Spleen (tissue), 11 donors: ENCODE results near the gene UBE2E2. TPM values are rescaled to one million over a fixed set of nuclear protein-coding genes. Genes with fewer than 3 reads are reported as not detected.

ENCODE experiments used
- DNase-seq: peaks from one replicate; pipeline ENCODE4 v3.0.0-alpha.2; 2020
- H3K27ac ChIP-seq, 8 donors: fragments of 200-600 bp; sonication (generic) in 7 of 8; 1 replicate in 4 of 8; 2 replicates in 4 of 8; pipeline versions ENCODE4 v1.5.0 to v1.8.0; 2016 to 2021; ENCODE audit warnings: inconsistent platforms in 4 of 8, mild to moderate bottlenecking in 4 of 8, moderate library complexity in 1 of 8
- H3K27me3 ChIP-seq, 7 donors: fragments of 200-600 bp; sonication (generic) in 6 of 7; replicated peaks in 1 of 7; 1 replicate in 4 of 7; 2 replicates in 3 of 7; pipeline versions ENCODE4 v1.5.0 to v1.8.0; 2016 to 2021; ENCODE audit warnings: inconsistent platforms in 3 of 7, mild to moderate bottlenecking in 1 of 7
- H3K36me3 ChIP-seq, 6 donors: fragments of 200-600 bp; sonication (generic) in 5 of 6; 1 replicate in 4 of 6; 2 replicates in 2 of 6; pipeline versions ENCODE4 v1.5.0 to v1.8.0; 2016 to 2021; ENCODE audit warnings: inconsistent platforms in 2 of 6
- H3K4me1 ChIP-seq, 6 donors: fragments of 200-600 bp; sonication (generic) in 5 of 6; 1 replicate in 3 of 6; 2 replicates in 3 of 6; pipeline versions ENCODE4 v1.5.0 to v1.8.0; 2016 to 2021; ENCODE audit warnings: inconsistent platforms in 3 of 6
- H3K4me3 ChIP-seq, 8 donors: fragments of 200-600 bp; sonication (generic) in 7 of 8; 1 replicate in 4 of 8; 2 replicates in 4 of 8; pipeline versions ENCODE4 v1.5.0 to v1.8.0; 2016 to 2021; ENCODE audit warnings: inconsistent platforms in 4 of 8, mild to moderate bottlenecking in 4 of 8, moderate library complexity in 2 of 8
- H3K9me3 ChIP-seq, 8 donors: fragments of 200-600 bp; sonication (generic) in 7 of 8; 1 replicate in 4 of 8; 2 replicates in 4 of 8; pipeline versions ENCODE4 v1.5.0 to v1.8.0; 2016 to 2021; ENCODE audit warnings: inconsistent platforms in 4 of 8
- CTCF ChIP-seq, 11 experiments: fragments of 200-600 bp in 7 of 11; fragments of 450-650 bp in 4 of 11; sonication (generic) in 4 of 11; IDR thresholded peaks in 8 of 11; conservative IDR thresholded peaks in 3 of 11; 1 replicate in 7 of 11; 2 replicates in 4 of 11; pipeline versions ENCODE4 v1.4.0 to v1.8.0; 2016 to 2021; ENCODE audit warnings: antibody characterized with exemption in 11 of 11, inconsistent platforms in 4 of 11, mild to moderate bottlenecking in 1 of 11
- POLR2A ChIP-seq, 3 donors: fragments of 450-650 bp; IDR thresholded peaks; one replicate each; pipeline ENCODE4 v1.5.1; 2017; ENCODE audit warnings: antibody characterized with exemption in 3 of 3, mild to moderate bottlenecking in 1 of 3
- POLR2AphosphoS5 ChIP-seq, 3 donors: sonication (generic); formaldehyde crosslinking; IDR thresholded peaks; one replicate each; pipeline ENCODE4 v1.5.1; 2017; ENCODE audit warnings: antibody characterized with exemption in 3 of 3
- WGBS, 5 donors: extraction: QIAGEN DNeasy Blood & Tissue Kit in 3 of 5; methylation state at CpG; one replicate each; pipeline versions ENCODE4 v1.1.5 to v1.1.7; 2013 to 2018; 5-methylcytosine and 5-hydroxymethylcytosine counted together
- intact Hi-C: fragments of 100-400 bp; cut with DNase I; formaldehyde crosslinking; loops from one replicate; pipeline ENCODE4 v1.15.0; 2023; ENCODE audit warnings: low total_unique reads
- polyA plus RNA-seq, 3 donors: library from polyadenylated mRNA; stranded (reverse); fragments of 200-250 nt; gene quantifications; one replicate each; pipeline ENCODE4 v1.2.1, GENCODE V29; 2013
- total RNA-seq, 7 donors: library from RNA; depleted of rRNA in 3 of 7; stranded (reverse); fragments of >200 nt in 3 of 7; fragmentation: NEBNext Ultra II Directional in 4 of 7; extraction: Animal tissue kit (Norgen Biotek cat#: 25700) in 4 of 7; gene quantifications; one replicate each; pipeline versions ENCODE4 v1.1.0 to v1.2.1, GENCODE V29; 2016 to 2021
- donor health status: healthy with polysubstance abuse.
- donor health status: DM: no; HTN: no; CAD: no; lungs with moderate emphysema.
- donor health status: DM: no; HTN: no; CAD: no.
- donor health status: Bipolar disorder and iron deficiency.
- donor health status: healthy.
- donor health status: DM: no; HTN: no; CAD: no.
- donor health status: DM: yes; HTN: yes; CAD: no.

UBE2E2 gene
- total and polyA plus RNA-seq, 10 donors: 27.9 to 87.6 (median 41.2) TPM

DNA sequence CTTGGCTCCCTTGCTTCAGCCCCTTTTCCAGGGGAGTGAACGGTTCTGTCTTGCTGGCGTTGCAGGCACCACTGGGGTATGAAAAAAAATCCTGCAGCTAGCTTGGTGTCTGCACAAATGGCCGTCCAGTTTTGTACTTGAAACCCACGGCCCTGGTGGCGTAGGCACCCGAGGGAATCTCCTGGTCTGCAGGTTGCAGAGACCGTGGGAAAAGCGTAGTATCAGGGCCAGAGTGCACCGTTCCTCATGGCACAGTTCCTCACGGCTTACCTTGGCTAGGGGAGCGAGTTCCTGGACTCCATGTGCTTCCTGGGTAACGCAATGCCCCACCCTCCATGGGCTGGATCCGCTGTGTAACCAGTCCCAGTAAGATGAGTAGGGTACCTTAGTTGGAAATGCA is 214.9 kb downstream of the UBE2E2 start:
- Histone ChIP-seq H3K4me3 (no peak overlapping the region), H3K9me3 (peaks cover 0 to 5% (median 0%) of the 10 kb centered on the region in 8 donors), H3K27me3 (no peaks in the 10 kb centered on the region), H3K27ac (no peak overlapping the region), H3K36me3 (no peaks in the 10 kb centered on the region), H3K4me1 (peaks cover 0 to 13% (median 0%) of the 10 kb centered on the region in 6 donors)
- WGBS, 5 donors: 92 to 98% (median 93%) methylated on average over 10 to 13 of the region's 13 CpGs
- intact Hi-C loops: no loop called here
- DNase-seq: no peak
- TF ChIP-seq POLR2AphosphoS5 (IDR thresholded peaks at IDR 0.05) (no peak), CTCF (IDR thresholded peaks at IDR 0.05 in 8 of 11, conservative IDR thresholded peaks at IDR 0.05 in 3 of 11) (no peak)

DNA sequence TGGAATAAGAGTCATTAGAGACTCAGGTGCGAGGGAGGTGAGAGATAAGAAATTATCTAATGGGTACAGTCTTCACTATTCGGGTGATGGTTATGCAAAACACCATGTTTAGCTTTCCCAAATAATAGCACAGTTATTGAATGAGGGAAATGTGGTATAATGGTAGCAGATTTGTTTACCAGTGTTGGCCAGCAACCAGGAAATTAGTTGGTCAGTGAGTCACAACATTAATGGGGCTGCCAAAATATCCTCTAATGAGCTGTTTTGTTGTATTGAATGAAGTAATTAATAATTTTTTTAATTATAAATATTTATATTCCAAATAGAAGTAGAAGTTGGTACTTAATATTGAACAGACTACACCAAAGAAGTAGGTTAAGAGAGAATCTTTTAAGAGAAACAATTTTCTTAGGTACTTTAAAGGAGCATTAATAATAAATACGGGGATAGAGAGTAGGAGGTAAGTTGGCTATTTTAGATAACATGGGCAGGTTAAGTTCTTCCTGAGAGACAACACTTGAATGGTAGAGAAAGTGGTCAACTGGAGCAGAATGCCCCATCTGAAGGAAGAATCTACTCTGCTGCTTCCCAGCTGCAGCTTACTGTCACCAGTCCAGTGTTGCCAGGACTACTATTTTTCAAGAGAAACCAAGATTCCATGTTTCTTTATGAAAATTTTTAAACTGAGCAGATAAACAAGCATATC is 218.8 kb downstream of the UBE2E2 start:
- H3K36me3 ChIP-seq: no peaks in the 10 kb centered on the region
- H3K27me3 ChIP-seq: no peaks in the 10 kb centered on the region
- no peak overlapping the region for H3K27ac ChIP-seq
- intact Hi-C loops: no loop called here
- peaks cover 0 to 8% (median 0%) of the 10 kb centered on the region in 6 donors for H3K4me1 ChIP-seq
- DNase-seq: no peak
- WGBS, 5 donors: 75 to 99% (median 91%) methylated on average over 3 of the region's 3 CpGs
- peaks cover 0 to 13% (median 0%) of the 10 kb centered on the region in 8 donors for H3K9me3 ChIP-seq
- H3K4me3 ChIP-seq: no peak overlapping the region
- TF ChIP-seq POLR2A (IDR thresholded peaks at IDR 0.05) (no peak), POLR2AphosphoS5 (IDR thresholded peaks at IDR 0.05) (no peak), CTCF (IDR thresholded peaks at IDR 0.05 in 8 of 11, conservative IDR thresholded peaks at IDR 0.05 in 3 of 11) (no peak)

DNA sequence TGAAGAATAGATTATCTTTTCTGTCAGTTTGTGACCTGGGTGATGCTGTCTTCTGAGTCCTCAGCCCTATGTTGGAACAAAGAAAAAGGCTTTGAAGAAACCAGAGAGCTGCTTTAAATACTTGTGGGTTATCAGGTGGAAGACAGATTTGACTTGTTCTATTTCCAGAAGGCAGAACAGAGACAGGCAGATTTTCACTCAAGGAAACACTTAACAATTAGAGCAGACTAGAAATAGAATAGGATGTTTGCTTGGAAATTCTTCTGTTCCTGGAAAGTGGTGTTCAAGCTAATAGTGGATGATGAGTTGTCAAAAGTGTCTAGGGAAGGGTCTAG is 219.4 kb downstream of the UBE2E2 start:
- TF ChIP-seq POLR2A (IDR thresholded peaks at IDR 0.05) (no peak), POLR2AphosphoS5 (IDR thresholded peaks at IDR 0.05) (no peak), CTCF (IDR thresholded peaks at IDR 0.05 in 8 of 11, conservative IDR thresholded peaks at IDR 0.05 in 3 of 11) (no peak)
- peaks cover 0 to 8% (median 0%) of the 10 kb centered on the region in 6 donors for H3K4me1 ChIP-seq
- intact Hi-C loops: no loop called here
- H3K9me3 ChIP-seq: peaks cover 0 to 13% (median under 1%) of the 10 kb centered on the region in 8 donors
- no peaks in the 10 kb centered on the region for H3K27me3 ChIP-seq
- H3K36me3 ChIP-seq: no peaks in the 10 kb centered on the region
- H3K4me3 ChIP-seq: no peak overlapping the region
- H3K27ac ChIP-seq: no peak overlapping the region
- no peak for DNase-seq

GRCh38 chr3:23425410-23425809 is 222.3 kb downstream of the UBE2E2 start:
- 89 to 97% (median 93%) methylated on average over 3 of the region's 3 CpGs for WGBS, 5 donors
- H3K4me1 ChIP-seq: peaks cover 0 to 8% (median 2%) of the 10 kb centered on the region in 6 donors
- H3K27ac ChIP-seq: no peak overlapping the region
- no peak overlapping the region for H3K4me3 ChIP-seq
- no peak for DNase-seq
- H3K9me3 ChIP-seq: peaks cover 0 to 15% (median 2%) of the 10 kb centered on the region in 8 donors
- no peaks in the 10 kb centered on the region for H3K27me3 ChIP-seq
- intact Hi-C loops: no loop called here
- no peaks in the 10 kb centered on the region for H3K36me3 ChIP-seq
- no peak for TF ChIP-seq POLR2A (IDR thresholded peaks at IDR 0.05)
- no peak for TF ChIP-seq CTCF (IDR thresholded peaks at IDR 0.05 in 8 of 11, conservative IDR thresholded peaks at IDR 0.05 in 3 of 11)
- no peak for TF ChIP-seq POLR2AphosphoS5 (IDR thresholded peaks at IDR 0.05)
